ENCODE results near the gene TMEM219.

DNA sequence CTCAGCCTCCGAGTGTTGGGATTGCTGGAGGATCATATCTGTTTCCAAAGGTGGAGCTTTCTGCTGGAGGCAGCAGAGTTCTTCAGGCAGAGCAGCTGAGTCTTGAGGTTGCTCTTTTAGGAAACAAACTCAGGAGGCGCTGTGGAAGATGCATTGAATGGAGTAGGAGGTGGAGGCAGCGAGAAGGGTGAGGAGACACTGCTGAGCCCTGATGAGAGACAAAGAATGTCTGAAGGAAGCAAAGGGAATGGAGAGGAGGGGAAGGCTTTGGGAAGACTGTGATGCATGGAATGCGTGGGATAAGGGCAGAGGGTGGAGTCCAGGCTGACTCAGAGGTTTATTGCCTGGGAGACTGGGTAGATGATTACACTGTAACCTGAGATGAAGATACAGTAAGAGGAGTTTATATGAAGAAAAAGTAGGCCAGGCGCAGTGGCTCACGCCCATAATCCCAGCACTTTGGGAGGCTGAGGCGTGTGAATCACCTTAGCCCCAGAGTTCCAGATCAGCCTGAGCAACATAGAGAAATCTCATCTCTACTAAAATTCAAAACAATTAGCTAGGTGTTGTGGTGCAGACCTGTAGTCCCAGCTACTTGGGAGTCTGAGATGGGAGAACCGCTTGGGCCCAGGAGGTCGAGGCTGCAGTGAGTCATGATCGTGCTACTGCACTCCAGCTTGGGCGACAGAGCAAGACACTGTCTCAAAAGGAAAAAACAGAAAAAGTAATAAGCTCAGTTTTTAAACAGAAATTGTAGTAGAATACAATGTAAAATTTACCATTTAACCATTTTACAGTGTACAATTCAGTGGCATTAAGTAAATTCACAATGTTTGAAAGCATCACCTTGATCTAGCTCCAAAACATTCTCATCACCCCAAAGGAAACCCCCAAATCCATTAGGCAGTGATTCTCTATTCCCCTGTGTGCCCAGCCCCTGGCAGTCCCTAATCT is 17.8 kb upstream of the TMEM219 start:
- no peak for TF ChIP-seq JUNB (IDR thresholded peaks at IDR 0.05)
- TF ChIP-seq TCF7 (IDR thresholded peaks at IDR 0.05; ENCODE audit: borderline replicate concordance): no peak
- TF ChIP-seq, protein P1, sequence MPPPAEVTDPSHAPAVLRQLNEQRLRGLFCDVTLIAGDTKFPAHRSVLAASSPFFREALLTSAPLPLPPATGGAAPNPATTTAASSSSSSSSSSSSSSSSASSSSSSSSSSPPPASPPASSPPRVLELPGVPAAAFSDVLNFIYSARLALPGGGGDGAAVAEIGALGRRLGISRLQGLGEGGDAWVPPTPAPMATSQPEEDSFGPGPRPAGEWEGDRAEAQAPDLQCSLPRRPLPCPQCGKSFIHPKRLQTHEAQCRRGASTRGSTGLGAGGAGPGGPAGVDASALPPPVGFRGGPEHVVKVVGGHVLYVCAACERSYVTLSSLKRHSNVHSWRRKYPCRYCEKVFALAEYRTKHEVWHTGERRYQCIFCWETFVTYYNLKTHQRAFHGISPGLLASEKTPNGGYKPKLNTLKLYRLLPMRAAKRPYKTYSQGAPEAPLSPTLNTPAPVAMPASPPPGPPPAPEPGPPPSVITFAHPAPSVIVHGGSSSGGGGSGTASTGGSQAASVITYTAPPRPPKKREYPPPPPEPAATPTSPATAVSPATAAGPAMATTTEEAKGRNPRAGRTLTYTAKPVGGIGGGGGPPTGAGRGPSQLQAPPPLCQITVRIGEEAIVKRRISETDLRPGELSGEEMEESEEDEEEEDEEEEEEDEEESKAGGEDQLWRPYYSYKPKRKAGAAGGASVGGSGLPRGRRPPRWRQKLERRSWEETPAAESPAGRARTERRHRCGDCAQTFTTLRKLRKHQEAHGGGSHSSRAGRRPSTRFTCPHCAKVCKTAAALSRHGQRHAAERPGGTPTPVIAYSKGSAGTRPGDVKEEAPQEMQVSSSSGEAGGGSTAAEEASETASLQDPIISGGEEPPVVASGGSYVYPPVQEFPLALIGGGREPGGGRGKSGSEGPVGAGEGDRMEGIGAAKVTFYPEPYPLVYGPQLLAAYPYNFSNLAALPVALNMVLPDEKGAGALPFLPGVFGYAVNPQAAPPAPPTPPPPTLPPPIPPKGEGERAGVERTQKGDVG (CRISPR knock-in tag; IDR thresholded peaks at IDR 0.05): no peak
- no peak for TF ChIP-seq EZH2 (IDR thresholded peaks at IDR 0.05; ENCODE audit: borderline replicate concordance, control insufficient read depth, low read depth, low read length)
- TF ChIP-seq, protein P2, sequence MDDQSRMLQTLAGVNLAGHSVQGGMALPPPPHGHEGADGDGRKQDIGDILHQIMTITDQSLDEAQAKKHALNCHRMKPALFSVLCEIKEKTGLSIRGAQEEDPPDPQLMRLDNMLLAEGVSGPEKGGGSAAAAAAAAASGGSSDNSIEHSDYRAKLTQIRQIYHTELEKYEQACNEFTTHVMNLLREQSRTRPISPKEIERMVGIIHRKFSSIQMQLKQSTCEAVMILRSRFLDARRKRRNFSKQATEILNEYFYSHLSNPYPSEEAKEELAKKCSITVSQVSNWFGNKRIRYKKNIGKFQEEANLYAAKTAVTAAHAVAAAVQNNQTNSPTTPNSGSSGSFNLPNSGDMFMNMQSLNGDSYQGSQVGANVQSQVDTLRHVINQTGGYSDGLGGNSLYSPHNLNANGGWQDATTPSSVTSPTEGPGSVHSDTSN (IDR thresholded peaks at IDR 0.05; ENCODE audit: insufficient replicate concordance, low read depth, low read length): no peak
- TF ChIP-seq MTA2 (IDR thresholded peaks at IDR 0.05; ENCODE audit: low read depth): no peak
- TF ChIP-seq TCF12 (IDR thresholded peaks at IDR 0.05; ENCODE audit: low read depth, low read length): no peak
- no peak for TF ChIP-seq CEBPB (IDR thresholded peaks at IDR 0.05; ENCODE audit: borderline replicate concordance in 1 of 2, low read depth in 2 of 2, low read length in 2 of 2)
- no peak for TF ChIP-seq MEF2A (IDR thresholded peaks at IDR 0.05; ENCODE audit: insufficient read depth, low read depth, low read length)
- TF ChIP-seq, protein P3, sequence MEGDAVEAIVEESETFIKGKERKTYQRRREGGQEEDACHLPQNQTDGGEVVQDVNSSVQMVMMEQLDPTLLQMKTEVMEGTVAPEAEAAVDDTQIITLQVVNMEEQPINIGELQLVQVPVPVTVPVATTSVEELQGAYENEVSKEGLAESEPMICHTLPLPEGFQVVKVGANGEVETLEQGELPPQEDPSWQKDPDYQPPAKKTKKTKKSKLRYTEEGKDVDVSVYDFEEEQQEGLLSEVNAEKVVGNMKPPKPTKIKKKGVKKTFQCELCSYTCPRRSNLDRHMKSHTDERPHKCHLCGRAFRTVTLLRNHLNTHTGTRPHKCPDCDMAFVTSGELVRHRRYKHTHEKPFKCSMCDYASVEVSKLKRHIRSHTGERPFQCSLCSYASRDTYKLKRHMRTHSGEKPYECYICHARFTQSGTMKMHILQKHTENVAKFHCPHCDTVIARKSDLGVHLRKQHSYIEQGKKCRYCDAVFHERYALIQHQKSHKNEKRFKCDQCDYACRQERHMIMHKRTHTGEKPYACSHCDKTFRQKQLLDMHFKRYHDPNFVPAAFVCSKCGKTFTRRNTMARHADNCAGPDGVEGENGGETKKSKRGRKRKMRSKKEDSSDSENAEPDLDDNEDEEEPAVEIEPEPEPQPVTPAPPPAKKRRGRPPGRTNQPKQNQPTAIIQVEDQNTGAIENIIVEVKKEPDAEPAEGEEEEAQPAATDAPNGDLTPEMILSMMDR (IDR thresholded peaks at IDR 0.05 in 2 of 3, conservative IDR thresholded peaks at IDR 0.05 in 1 of 3; ENCODE audit: control insufficient read depth in 2 of 3, extremely low read depth in 1 of 3, insufficient read depth in 1 of 3, low read depth in 3 of 3, low read length in 3 of 3): no peak
- TF ChIP-seq POLR2A (IDR thresholded peaks at IDR 0.05; ENCODE audit: low read depth, low read length): no peak
- TF ChIP-seq, protein P4, sequence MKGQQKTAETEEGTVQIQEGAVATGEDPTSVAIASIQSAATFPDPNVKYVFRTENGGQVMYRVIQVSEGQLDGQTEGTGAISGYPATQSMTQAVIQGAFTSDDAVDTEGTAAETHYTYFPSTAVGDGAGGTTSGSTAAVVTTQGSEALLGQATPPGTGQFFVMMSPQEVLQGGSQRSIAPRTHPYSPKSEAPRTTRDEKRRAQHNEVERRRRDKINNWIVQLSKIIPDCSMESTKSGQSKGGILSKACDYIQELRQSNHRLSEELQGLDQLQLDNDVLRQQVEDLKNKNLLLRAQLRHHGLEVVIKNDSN (IDR thresholded peaks at IDR 0.05; ENCODE audit: borderline replicate concordance, extremely low read length, insufficient read depth, low read depth, low read length): no peak
- no peak for TF ChIP-seq MTA3 (IDR thresholded peaks at IDR 0.05; ENCODE audit: borderline replicate concordance, low read length)
- TF ChIP-seq, protein P5, sequence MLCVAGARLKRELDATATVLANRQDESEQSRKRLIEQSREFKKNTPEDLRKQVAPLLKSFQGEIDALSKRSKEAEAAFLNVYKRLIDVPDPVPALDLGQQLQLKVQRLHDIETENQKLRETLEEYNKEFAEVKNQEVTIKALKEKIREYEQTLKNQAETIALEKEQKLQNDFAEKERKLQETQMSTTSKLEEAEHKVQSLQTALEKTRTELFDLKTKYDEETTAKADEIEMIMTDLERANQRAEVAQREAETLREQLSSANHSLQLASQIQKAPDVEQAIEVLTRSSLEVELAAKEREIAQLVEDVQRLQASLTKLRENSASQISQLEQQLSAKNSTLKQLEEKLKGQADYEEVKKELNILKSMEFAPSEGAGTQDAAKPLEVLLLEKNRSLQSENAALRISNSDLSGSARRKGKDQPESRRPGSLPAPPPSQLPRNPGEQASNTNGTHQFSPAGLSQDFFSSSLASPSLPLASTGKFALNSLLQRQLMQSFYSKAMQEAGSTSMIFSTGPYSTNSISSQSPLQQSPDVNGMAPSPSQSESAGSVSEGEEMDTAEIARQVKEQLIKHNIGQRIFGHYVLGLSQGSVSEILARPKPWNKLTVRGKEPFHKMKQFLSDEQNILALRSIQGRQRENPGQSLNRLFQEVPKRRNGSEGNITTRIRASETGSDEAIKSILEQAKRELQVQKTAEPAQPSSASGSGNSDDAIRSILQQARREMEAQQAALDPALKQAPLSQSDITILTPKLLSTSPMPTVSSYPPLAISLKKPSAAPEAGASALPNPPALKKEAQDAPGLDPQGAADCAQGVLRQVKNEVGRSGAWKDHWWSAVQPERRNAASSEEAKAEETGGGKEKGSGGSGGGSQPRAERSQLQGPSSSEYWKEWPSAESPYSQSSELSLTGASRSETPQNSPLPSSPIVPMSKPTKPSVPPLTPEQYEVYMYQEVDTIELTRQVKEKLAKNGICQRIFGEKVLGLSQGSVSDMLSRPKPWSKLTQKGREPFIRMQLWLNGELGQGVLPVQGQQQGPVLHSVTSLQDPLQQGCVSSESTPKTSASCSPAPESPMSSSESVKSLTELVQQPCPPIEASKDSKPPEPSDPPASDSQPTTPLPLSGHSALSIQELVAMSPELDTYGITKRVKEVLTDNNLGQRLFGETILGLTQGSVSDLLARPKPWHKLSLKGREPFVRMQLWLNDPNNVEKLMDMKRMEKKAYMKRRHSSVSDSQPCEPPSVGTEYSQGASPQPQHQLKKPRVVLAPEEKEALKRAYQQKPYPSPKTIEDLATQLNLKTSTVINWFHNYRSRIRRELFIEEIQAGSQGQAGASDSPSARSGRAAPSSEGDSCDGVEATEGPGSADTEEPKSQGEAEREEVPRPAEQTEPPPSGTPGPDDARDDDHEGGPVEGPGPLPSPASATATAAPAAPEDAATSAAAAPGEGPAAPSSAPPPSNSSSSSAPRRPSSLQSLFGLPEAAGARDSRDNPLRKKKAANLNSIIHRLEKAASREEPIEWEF (IDR thresholded peaks at IDR 0.05; ENCODE audit: insufficient replicate concordance, low read depth, low read length): no peak

All from GM12878 (cell line).